BJ (cell line): ENCODE measurements around the gene SLC22A5. TPM values are rescaled to one million over a fixed set of nuclear protein-coding genes. Genes with fewer than 3 reads are reported as not detected.

Source experiments
- CTCF ChIA-PET: fragments of 350-600 bp; formaldehyde crosslinking; extraction: SDS; loops from one replicate; lab custom pipeline; 2021; ENCODE audit warnings: antibody characterized with exemption, inconsistent platforms; lab: Yijun Ruan, JAX
- POLR2A ChIA-PET: fragments of 300-600 bp; sonication (Branson Sonifier 250); formaldehyde crosslinking; extraction: SDS; loops from one replicate; lab custom pipeline; 2021; ENCODE audit warnings: antibody characterized with exemption; lab: Charles Lee
- DNase-seq: peaks from one replicate; pipeline ENCODE4 v3.0.0-alpha.2; 2011; ENCODE audit warnings: low read depth
- H3K27me3 ChIP-seq: 2 replicates; pipeline ENCODE4 v1.6.0; 2011; ENCODE audit warnings: low read length; ENCODE audit not compliant: control insufficient read depth, insufficient read depth
- H3K36me3 ChIP-seq: 2 replicates; pipeline ENCODE4 v1.5.1; 2011; ENCODE audit warnings: low read length; ENCODE audit not compliant: control insufficient read depth, insufficient read depth
- H3K4me3 ChIP-seq: 2 replicates; pipeline ENCODE4 v1.5.1; 2011; ENCODE audit warnings: low read depth, mild to moderate bottlenecking, control low read depth, low read length
- polyA plus RNA-seq: library from polyadenylated mRNA; depleted of rRNA; stranded (reverse); fragments of >200 nt; gene quantifications from 2 replicates; pipeline ENCODE4 v1.2.3, GENCODE V29; 2011
- TF ChIP-seq, protein P1 (sequence below): IDR thresholded peaks from 2 replicates; pipeline ENCODE4 v1.5.1; 2011; ENCODE audit warnings: low read depth, mild to moderate bottlenecking, control low read depth, inconsistent platforms, low read length, moderate library complexity; ENCODE audit not compliant: insufficient read depth

The SLC22A5 gene
- polyA plus RNA-seq, 1 experiment, result 13.8 TPM

DNA sequence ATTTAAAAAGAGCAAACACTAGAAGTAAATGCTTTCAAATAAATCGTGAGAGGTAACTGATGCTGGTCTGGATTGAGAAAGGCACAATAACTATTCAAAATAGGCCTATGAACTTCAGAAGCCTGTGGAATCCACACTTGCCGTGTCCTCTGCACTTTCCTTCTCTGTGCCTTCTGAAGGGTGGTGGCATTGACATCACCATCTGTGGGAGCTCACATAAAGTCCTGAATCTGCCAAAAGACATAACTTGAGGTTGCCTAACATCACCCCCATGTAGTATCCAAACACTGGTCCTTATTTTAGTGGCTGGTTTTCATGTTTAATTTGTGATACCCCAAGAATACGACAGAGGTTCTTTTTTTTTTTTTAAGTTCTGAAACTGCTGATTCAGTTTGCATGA lies 61.2 kb downstream of the SLC22A5 start:
- Histone ChIP-seq H3K27me3 (no peaks in the 10 kb centered on the region), H3K36me3 (peaks cover 1% of the 10 kb centered on the region; the same call in 1 of the 2 replicates), H3K4me3 (no peak overlapping the region)
- ChIA-PET POLR2A (no interaction called here), CTCF (interaction anchor here (1.4 kb wide), 1 partner anchor 70 kb away, joined by 6 read pairs; no protein-coding TSS in a partner anchor)
- TF ChIP-seq, protein P1, sequence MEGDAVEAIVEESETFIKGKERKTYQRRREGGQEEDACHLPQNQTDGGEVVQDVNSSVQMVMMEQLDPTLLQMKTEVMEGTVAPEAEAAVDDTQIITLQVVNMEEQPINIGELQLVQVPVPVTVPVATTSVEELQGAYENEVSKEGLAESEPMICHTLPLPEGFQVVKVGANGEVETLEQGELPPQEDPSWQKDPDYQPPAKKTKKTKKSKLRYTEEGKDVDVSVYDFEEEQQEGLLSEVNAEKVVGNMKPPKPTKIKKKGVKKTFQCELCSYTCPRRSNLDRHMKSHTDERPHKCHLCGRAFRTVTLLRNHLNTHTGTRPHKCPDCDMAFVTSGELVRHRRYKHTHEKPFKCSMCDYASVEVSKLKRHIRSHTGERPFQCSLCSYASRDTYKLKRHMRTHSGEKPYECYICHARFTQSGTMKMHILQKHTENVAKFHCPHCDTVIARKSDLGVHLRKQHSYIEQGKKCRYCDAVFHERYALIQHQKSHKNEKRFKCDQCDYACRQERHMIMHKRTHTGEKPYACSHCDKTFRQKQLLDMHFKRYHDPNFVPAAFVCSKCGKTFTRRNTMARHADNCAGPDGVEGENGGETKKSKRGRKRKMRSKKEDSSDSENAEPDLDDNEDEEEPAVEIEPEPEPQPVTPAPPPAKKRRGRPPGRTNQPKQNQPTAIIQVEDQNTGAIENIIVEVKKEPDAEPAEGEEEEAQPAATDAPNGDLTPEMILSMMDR, result no peak
- DNase-seq, result no peak

DNA sequence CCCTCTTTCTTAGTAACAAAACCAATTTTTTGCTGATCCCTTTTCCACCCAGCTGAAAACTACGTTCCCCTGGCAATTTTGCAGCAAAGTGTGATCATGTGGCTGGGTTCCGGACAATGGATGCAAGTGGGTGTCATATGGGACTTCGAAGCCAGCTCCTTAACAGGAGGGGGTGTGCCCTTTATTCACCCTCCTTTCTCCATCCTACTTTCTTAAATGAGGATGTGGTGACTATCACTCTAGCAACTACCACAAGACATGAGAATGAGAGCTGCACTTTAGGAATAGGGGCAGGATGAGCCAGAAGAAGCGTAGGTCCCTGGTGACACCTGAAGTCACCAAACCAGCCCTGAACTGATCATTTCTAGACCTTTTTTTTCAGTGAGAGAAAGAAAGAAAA lies 62.1 kb downstream of the SLC22A5 start:
- ChIA-PET POLR2A (no interaction called here), CTCF (interaction anchor here (0.6 to 1.4 kb wide), 3 partner anchors 43 to 95 kb away, joined by 3 read pairs; no protein-coding TSS in a partner anchor)
- no peaks in the 10 kb centered on the region for H3K27me3 ChIP-seq
- TF ChIP-seq, protein P1, result no peak
- peaks cover 1% of the 10 kb centered on the region; the same call in 1 of the 2 replicates for H3K36me3 ChIP-seq
- no peak for DNase-seq
- H3K4me3 ChIP-seq, result no peak overlapping the region

DNA sequence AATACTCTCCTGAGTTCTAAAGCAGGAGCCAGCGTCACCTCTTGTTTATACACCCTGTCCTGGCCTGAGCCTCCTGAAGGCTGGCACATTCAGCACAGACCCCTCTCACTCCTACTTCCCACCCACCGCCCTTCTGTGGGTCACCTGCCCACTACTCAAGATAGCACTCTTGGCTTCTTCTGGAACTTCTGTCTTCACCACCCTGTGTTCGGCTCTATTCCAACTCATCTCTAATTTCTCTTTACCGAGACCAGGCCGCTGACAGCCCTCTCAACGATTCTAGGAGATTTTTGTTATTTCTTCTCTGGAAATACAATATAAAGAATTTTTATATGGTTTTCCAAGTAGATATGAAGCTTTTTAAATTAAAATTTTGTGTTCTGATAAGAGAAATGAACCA lies 63.6 kb downstream of the SLC22A5 start:
- CTCF ChIA-PET, result interaction anchor here (1.1 to 1.4 kb wide), 2 partner anchors 13 to 58 kb away, joined by 3 to 4 read pairs; partner anchors contain the start of gene IRF1
- no peaks in the 10 kb centered on the region for H3K27me3 ChIP-seq
- H3K4me3 ChIP-seq, result no peak overlapping the region
- DNase-seq, result no peak
- H3K36me3 ChIP-seq, result peaks cover 1% of the 10 kb centered on the region; the same call in 1 of the 2 replicates
- POLR2A ChIA-PET, result no interaction called here
- TF ChIP-seq, protein P1, result no peak

DNA sequence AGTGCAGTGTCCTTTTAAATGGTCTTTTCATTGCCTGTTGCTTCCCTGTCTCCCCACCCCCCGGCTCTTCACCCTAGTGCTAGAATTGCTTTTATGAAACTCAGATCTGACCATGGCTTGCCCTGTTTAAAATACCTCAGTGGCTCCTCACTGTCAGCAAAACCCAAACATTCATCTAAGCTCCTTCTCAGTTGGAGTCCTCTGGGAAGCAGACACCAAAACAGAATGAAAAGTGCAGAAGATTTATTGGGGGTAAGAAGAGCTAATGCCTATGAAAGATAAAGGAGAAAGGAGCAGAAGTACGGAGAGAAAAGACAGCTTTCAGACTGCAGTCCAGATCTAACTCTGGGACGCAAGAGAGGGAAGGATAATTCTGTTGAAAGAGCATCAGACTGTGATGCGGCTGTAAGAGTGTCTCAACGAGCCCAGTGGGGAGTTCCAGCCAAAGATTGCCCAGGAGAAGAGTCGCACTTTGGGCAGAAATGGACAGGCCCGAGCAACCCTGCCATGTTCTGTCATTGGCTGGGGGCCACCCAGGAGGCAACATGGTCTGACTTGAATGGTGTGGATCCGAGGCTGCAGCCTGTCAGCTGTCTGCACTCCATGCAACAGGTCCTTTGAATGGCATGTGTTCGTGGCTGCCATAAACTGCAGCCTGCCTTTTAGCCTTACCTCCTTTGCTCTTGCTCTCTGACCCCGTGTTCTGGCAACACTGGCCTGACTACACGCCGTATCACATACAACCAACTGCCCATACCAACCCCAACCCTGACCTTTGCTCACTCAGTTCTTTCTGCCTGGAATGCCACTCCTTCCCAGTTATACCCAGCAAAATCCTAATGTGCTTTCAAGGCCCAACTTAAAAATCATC lies 65.1 kb downstream of the SLC22A5 start:
- no peak for DNase-seq
- H3K4me3 ChIP-seq, result no peak overlapping the region
- peaks cover 1% of the 10 kb centered on the region; the same call in 1 of the 2 replicates for H3K36me3 ChIP-seq
- ChIA-PET CTCF (interaction anchor here (1.0 to 1.3 kb wide), 2 partner anchors 10 to 17 kb away, joined by 4 read pairs; no protein-coding TSS in a partner anchor), POLR2A (no interaction called here)
- TF ChIP-seq, protein P1, result no peak
- H3K27me3 ChIP-seq, result no peaks in the 10 kb centered on the region

DNA sequence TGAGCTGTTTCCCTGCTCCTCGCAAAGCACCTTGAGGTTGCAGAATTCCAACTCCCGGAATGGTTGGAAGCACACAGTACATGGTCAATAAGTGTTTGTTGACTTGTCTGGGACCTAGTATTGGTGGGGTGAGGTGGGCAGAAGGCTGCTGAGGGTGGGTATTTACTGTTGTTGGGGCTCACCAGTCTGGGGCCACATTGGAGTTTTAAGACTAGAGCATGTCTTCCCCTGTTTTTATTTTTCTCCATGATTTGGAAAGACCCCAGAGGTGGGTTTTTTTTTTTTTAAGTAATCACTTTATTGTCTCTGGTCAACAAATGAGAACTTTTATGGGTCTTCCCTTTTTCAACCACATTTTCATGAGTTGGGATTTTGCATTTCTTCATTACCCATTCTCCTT lies 65.9 kb downstream of the SLC22A5 start:
- Histone ChIP-seq H3K27me3 (no peaks in the 10 kb centered on the region), H3K4me3 (no peak overlapping the region), H3K36me3 (peaks cover 1% of the 10 kb centered on the region; the same call in 1 of the 2 replicates)
- TF ChIP-seq, protein P1, result no peak
- no peak for DNase-seq
- ChIA-PET POLR2A (no interaction called here), CTCF (interaction anchor here (0.5 to 1.3 kb wide), 4 partner anchors 9 to 276 kb away, joined by 3 to 5 read pairs (median 4); no protein-coding TSS in a partner anchor)
